ENCODE results near the gene SOX1. TPM values are rescaled to one million over a fixed set of nuclear protein-coding genes. Genes with fewer than 3 reads are reported as not detected.
A peak's percentile ranks its signal among the peaks of the same experiment; 100 is the strongest.

SOX1 gene
- total RNA-seq, 6 donors from 2014 or later: not detected

GRCh38 chr13:112078216-112078615 is 11.3 kb downstream of the SOX1 start:
- H3K9me3 ChIP-seq: peaks cover 0 to 3% (median 0%) of the 10 kb centered on the region in 4 donors
- WGBS, 2 donors: 12 to 20% methylated on average over 5 to 16 of the region's 16 CpGs
- no peaks in the 10 kb centered on the region for H3K36me3 ChIP-seq
- peaks cover 0 to 7% (median 4%) of the 10 kb centered on the region in 4 donors for H3K4me1 ChIP-seq
- H3K27me3 ChIP-seq: peaks cover 0 to 33% (median 13%) of the 10 kb centered on the region in 4 donors
- no peak overlapping the region for H3K4me3 ChIP-seq
- ATAC-seq (ENCODE audit: low FRiP score in 2 of 2) (peak in 1 of 2 donors; percentile 20), DNase-seq (peak in 1 of 2 donors; percentile 54)
- no peak overlapping the region for H3K27ac ChIP-seq
- TF ChIP-seq POLR2A (IDR thresholded peaks at IDR 0.05) (no peak), POLR2AphosphoS5 (IDR thresholded peaks at IDR 0.05) (no peak), CTCF (IDR thresholded peaks at IDR 0.05) (no peak), EP300 (IDR thresholded peaks at IDR 0.05) (no peak)

GRCh38 chr13:112078879-112079531 is 12.1 kb downstream of the SOX1 start:
- DNase-seq (no peak), ATAC-seq (ENCODE audit: low FRiP score in 2 of 2) (no peak)
- TF ChIP-seq POLR2A (IDR thresholded peaks at IDR 0.05) (no peak), POLR2AphosphoS5 (IDR thresholded peaks at IDR 0.05) (no peak), EP300 (IDR thresholded peaks at IDR 0.05) (no peak), CTCF (IDR thresholded peaks at IDR 0.05) (no peak)
- Histone ChIP-seq H3K4me3 (no peak overlapping the region), H3K27me3 (peaks cover 0 to 25% (median 6%) of the 10 kb centered on the region in 4 donors), H3K4me1 (no peaks in the 10 kb centered on the region), H3K27ac (no peak overlapping the region), H3K36me3 (no peaks in the 10 kb centered on the region), H3K9me3 (peaks cover 0 to 11% (median 6%) of the 10 kb centered on the region in 4 donors)
- 45 to 61% methylated on average over 4 of the region's 4 CpGs for WGBS, 2 donors

GRCh38 chr13:112079696-112080095 is 12.7 kb downstream of the SOX1 start:
- DNase-seq (no peak), ATAC-seq (ENCODE audit: low FRiP score in 2 of 2) (peak in 1 of 2 donors; percentile 43)
- Histone ChIP-seq H3K4me3 (no peak overlapping the region), H3K36me3 (no peaks in the 10 kb centered on the region), H3K27ac (no peak overlapping the region), H3K27me3 (peaks cover 0 to 23% (median 4%) of the 10 kb centered on the region in 4 donors), H3K4me1 (no peaks in the 10 kb centered on the region), H3K9me3 (peaks cover 0 to 18% (median 12%) of the 10 kb centered on the region in 4 donors)
- TF ChIP-seq POLR2AphosphoS5 (IDR thresholded peaks at IDR 0.05) (no peak), EP300 (IDR thresholded peaks at IDR 0.05) (no peak), POLR2A (IDR thresholded peaks at IDR 0.05) (no peak)
- WGBS, 2 donors: 57 to 60% methylated on average over 6 of the region's 6 CpGs

- no peak for DNase-seq
- no peak overlapping the region for H3K4me3 ChIP-seq
- TF ChIP-seq POLR2AphosphoS5 (IDR thresholded peaks at IDR 0.05) (no peak), EP300 (IDR thresholded peaks at IDR 0.05) (no peak), CTCF (IDR thresholded peaks at IDR 0.05) (no peak), POLR2A (IDR thresholded peaks at IDR 0.05) (no peak)
- H3K27ac ChIP-seq: no peak overlapping the region
- 94 to 100% methylated on average over 1 of the region's 1 CpG for WGBS, 2 donors
- H3K4me1 ChIP-seq: no peaks in the 10 kb centered on the region
- no peaks in the 10 kb centered on the region for H3K27me3 ChIP-seq
- no peaks in the 10 kb centered on the region for H3K36me3 ChIP-seq
- no peak for ATAC-seq (ENCODE audit: low FRiP score in 2 of 2)
- peaks cover 0 to 23% (median 20%) of the 10 kb centered on the region in 4 donors for H3K9me3 ChIP-seq
Observed at GRCh38 chr13:112083971-112084370, 17.0 kb downstream of the SOX1 start.

- TF ChIP-seq POLR2A (IDR thresholded peaks at IDR 0.05) (no peak), EP300 (IDR thresholded peaks at IDR 0.05) (no peak), POLR2AphosphoS5 (IDR thresholded peaks at IDR 0.05) (no peak), CTCF (IDR thresholded peaks at IDR 0.05) (no peak)
- no peaks in the 10 kb centered on the region for H3K36me3 ChIP-seq
- no peaks in the 10 kb centered on the region for H3K4me1 ChIP-seq
- ATAC-seq (ENCODE audit: low FRiP score in 2 of 2): no peak
- 64 to 77% methylated on average over 4 of the region's 4 CpGs for WGBS, 2 donors
- H3K4me3 ChIP-seq: no peak overlapping the region
- no peak overlapping the region for H3K27ac ChIP-seq
- no peaks in the 10 kb centered on the region for H3K9me3 ChIP-seq
- no peaks in the 10 kb centered on the region for H3K27me3 ChIP-seq
- DNase-seq: no peak
Observed at GRCh38 chr13:112092453-112092852, 25.5 kb downstream of the SOX1 start.
